ENCODE data around the gene PRKCQ.
A peak's percentile ranks its signal among the peaks of the same experiment; 100 is the strongest.

Gene PRKCQ

GRCh38 chr10:6565588-6565987, 14.5 kb downstream of the PRKCQ start:
- DNase-seq = no peak

GRCh38 chr10:6564367-6564766, 15.7 kb downstream of the PRKCQ start:
- DNase-seq = no peak

- no peak for DNase-seq
Observed at GRCh38 chr10:6563731-6564130, 16.3 kb downstream of the PRKCQ start.

GRCh38 chr10:6563075-6563474, 17.0 kb downstream of the PRKCQ start:
- peak; percentile 70 for DNase-seq

GRCh38 chr10:6562221-6562620, 17.9 kb downstream of the PRKCQ start:
- no peak for DNase-seq

- no peak for DNase-seq
Observed at GRCh38 chr10:6561552-6561951, 18.5 kb downstream of the PRKCQ start.

- DNase-seq = no peak
Observed at GRCh38 chr10:6558759-6559461, 21.2 kb downstream of the PRKCQ start.

- no peak for DNase-seq
Observed at GRCh38 chr10:6558272-6558671, 21.8 kb downstream of the PRKCQ start.

GRCh38 chr10:6553937-6554336, 26.1 kb downstream of the PRKCQ start:
- no peak for DNase-seq

GRCh38 chr10:6543431-6544005, 36.6 kb downstream of the PRKCQ start:
- peak; percentile 80 for DNase-seq

- peak; percentile 62 for DNase-seq
Observed at GRCh38 chr10:6542999-6543430, 37.1 kb downstream of the PRKCQ start.

- DNase-seq = no peak
Observed at GRCh38 chr10:6539833-6540232, 40.2 kb downstream of the PRKCQ start.

- DNase-seq = no peak
Observed at GRCh38 chr10:6537770-6538169, 42.3 kb downstream of the PRKCQ start.

GRCh38 chr10:6536102-6536501, 44.0 kb downstream of the PRKCQ start:
- no peak for DNase-seq

- no peak for DNase-seq
Observed at GRCh38 chr10:6535156-6535764, 44.8 kb downstream of the PRKCQ start.

- no peak for DNase-seq
Observed at GRCh38 chr10:6532321-6532720, 47.8 kb downstream of the PRKCQ start.

- DNase-seq = no peak
Observed at GRCh38 chr10:6530966-6531365, 49.1 kb downstream of the PRKCQ start.

GRCh38 chr10:6530211-6530840, 49.8 kb downstream of the PRKCQ start:
- DNase-seq = peak; percentile 81

- DNase-seq = no peak
Observed at GRCh38 chr10:6528198-6528950, 51.7 kb downstream of the PRKCQ start.

- DNase-seq = no peak
Observed at GRCh38 chr10:6525599-6526165, 54.4 kb downstream of the PRKCQ start.

- no peak for DNase-seq
Observed at GRCh38 chr10:6522230-6522629, 57.8 kb downstream of the PRKCQ start.

GRCh38 chr10:6520138-6520537, 59.9 kb downstream of the PRKCQ start:
- DNase-seq = no peak
